ENCODE measurements around the gene RBBP4.
"Not testable (repeated sequence)": the region's sequence is repeated elsewhere in the genome, so short reads cannot be mapped to it uniquely, and the experiment has no call there.

RBBP4 gene

GRCh38 chr1:32706491-32706890, 55.5 kb downstream of the RBBP4 start:
- H3K27ac ChIP-seq, result peak overlapping the region; percentile 24 to 49
- TF ChIP-seq CTCF (IDR thresholded peaks at IDR 0.05), result no peak
- H3K4me3 ChIP-seq, result no peak overlapping the region
- DNase-seq (ENCODE audit: low spot score), result no peak

- DNase-seq (ENCODE audit: low spot score), result no peak
- Histone ChIP-seq H3K4me3 (no peak overlapping the region), H3K27ac (no peak overlapping the region)
- no peak for TF ChIP-seq CTCF (IDR thresholded peaks at IDR 0.05)
Measured at GRCh38 chr1:32709075-32709474, 58.1 kb downstream of the RBBP4 start.

DNA sequence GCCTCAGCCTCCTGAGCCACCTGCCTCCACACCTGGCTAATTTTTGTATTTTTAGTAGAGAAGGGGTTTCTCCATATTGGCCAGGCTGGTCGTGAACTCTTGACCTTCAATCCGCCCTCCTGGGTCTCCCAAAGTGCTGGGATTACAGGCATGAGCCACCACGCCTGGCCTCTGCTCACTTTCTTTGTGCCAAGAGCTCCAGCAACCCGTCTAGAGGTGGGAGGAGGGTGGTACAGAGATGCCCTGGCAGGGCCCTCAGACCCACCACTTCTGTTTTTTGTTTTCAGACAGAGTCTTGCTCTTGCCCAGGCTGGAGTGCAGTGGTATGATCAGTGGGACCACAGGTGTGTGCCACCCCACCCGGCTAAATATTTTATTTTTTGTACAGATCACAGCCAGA, 58.5 kb downstream of the RBBP4 start:
- Histone ChIP-seq H3K4me3 (no peak overlapping the region), H3K27ac (no peak overlapping the region)
- no peak for DNase-seq (ENCODE audit: low spot score)
- no peak for TF ChIP-seq CTCF (IDR thresholded peaks at IDR 0.05)

GRCh38 chr1:32711221-32711620, 60.2 kb downstream of the RBBP4 start:
- not testable (repeated sequence) for H3K4me3 ChIP-seq; H3K27ac ChIP-seq; DNase-seq (ENCODE audit: low spot score)

GRCh38 chr1:32713081-32713480, 62.1 kb downstream of the RBBP4 start:
- H3K27ac ChIP-seq, result no peak overlapping the region
- TF ChIP-seq CTCF (IDR thresholded peaks at IDR 0.05), result no peak
- no peak for DNase-seq (ENCODE audit: low spot score)
- H3K4me3 ChIP-seq, result no peak overlapping the region

DNA sequence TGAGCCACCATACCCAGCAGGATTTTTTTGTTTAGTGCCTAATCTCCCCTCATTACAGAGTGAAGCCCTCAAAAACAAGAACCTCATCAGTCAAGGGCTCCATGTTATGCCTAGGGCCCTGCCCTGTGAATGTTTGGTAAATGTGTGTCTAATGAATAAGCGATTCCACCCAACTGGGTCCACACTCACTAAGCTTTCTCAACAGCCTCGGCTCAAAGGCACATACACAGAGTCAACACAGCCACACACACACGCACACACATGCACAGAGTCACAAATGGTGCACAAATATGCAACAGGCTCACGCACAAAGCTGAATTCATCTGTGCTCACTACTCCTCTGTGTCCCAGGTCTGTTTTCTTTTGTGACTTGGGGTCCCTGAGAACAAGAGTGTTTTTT, 63.3 kb downstream of the RBBP4 start:
- Histone ChIP-seq H3K4me3 (no peak overlapping the region), H3K27ac (no peak overlapping the region)
- no peak for DNase-seq (ENCODE audit: low spot score)
- no peak for TF ChIP-seq CTCF (IDR thresholded peaks at IDR 0.05)

DNA sequence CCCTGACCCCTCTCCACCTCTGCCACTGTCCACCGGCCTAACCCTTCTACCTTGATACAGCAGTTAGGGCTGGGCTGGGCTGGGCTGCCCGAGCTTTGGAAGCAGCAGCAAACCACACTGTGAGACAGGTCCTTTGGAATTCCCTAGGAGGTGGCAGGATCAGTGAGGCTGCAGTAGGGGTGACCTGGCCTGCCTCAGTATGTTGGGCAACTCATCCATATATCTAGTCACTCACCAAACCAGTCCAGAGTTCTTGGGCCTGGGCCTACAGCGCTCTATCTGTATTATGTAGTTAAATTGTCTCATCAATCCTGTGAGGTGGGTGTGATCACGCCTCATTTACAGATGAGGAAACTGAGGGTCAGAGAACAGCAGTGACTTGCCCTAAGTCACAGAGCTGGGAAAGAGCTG, 64.9 kb downstream of the RBBP4 start:
- no peak overlapping the region for H3K27ac ChIP-seq
- no peak for DNase-seq (ENCODE audit: low spot score)
- H3K4me3 ChIP-seq, result no peak overlapping the region
- no peak for TF ChIP-seq CTCF (IDR thresholded peaks at IDR 0.05)

Measured in coronary artery (tissue), 2 donors.